Activated CD4-positive, alpha-beta T cell treated with anti-CD3 and anti-CD28 coated beads, Interleukin-2, amount 10 ng/mL, durations not matched to agents 7 days and 5 days (primary cell): ENCODE results near the gene CRY1. TPM values are rescaled to one million over a fixed set of nuclear protein-coding genes. Genes with fewer than 3 reads are reported as not detected.

Experiments used
- CTCF ChIA-PET: fragments of 350-600 bp; sonication (Branson Sonifier 250); formaldehyde crosslinking; loops from one replicate; lab custom pipeline; 2021; ENCODE audit warnings: antibody characterized with exemption; lab: Charles Lee
- POLR2A ChIA-PET: fragments of 350-600 bp; sonication (Branson Sonifier 250); formaldehyde crosslinking; loops from one replicate; lab custom pipeline; 2021; ENCODE audit warnings: antibody characterized with exemption; lab: Charles Lee
- DNase-seq: peaks from one replicate; pipeline ENCODE4 v3.0.0-alpha.2; 2020
- H3K27ac Mint-ChIP-seq: one replicate; pipeline ENCODE4 v1.8.0; 2021; ENCODE audit warnings: mild to moderate bottlenecking, moderate library complexity, mixed read lengths
- H3K27me3 Mint-ChIP-seq: one replicate; pipeline ENCODE4 v1.8.0; 2021; ENCODE audit warnings: mixed read lengths
- H3K36me3 Mint-ChIP-seq: one replicate; pipeline ENCODE4 v1.8.0; 2021; ENCODE audit warnings: low read depth, mixed read lengths
- H3K4me1 Mint-ChIP-seq: one replicate; pipeline ENCODE4 v1.8.0; 2021; ENCODE audit warnings: mixed read lengths
- H3K4me3 Mint-ChIP-seq: one replicate; pipeline ENCODE4 v1.8.0; 2021; ENCODE audit warnings: mild to moderate bottlenecking, moderate library complexity, mixed read lengths
- H3K9me3 Mint-ChIP-seq: one replicate; pipeline ENCODE4 v1.8.0; 2021; ENCODE audit warnings: mixed read lengths
- total RNA-seq, 2 experiments: library from RNA; stranded (reverse); gene quantifications; one replicate each; pipeline ENCODE4 v1.2.3, GENCODE V29; 2021

CRY1 gene
- total RNA-seq, 2 experiments from 2014 or later: 12.2 to 12.9 TPM

DNA sequence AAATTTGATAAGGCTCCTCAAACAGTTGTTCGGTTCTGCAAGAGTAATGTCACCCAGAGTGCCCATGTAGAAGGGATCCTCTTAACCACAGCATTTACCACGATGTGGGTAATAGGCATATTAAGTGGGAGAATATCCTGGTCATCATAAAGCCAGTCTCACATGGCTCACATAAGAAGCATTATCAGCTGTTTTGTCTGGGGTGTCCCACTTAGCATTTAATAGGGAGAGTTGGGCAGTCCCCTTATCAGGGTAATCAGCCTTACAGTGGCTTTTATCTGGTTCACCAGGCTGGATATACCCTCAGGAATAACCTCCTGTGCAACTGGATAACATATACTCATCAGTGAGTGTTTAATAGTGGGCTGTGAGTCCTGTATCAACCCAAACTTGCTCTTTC lies 150.6 kb downstream of the CRY1 start:
- POLR2A ChIA-PET: no interaction called here
- H3K27me3 Mint-ChIP-seq: peaks cover 2% of the 10 kb centered on the region
- CTCF ChIA-PET: no interaction called here

DNA sequence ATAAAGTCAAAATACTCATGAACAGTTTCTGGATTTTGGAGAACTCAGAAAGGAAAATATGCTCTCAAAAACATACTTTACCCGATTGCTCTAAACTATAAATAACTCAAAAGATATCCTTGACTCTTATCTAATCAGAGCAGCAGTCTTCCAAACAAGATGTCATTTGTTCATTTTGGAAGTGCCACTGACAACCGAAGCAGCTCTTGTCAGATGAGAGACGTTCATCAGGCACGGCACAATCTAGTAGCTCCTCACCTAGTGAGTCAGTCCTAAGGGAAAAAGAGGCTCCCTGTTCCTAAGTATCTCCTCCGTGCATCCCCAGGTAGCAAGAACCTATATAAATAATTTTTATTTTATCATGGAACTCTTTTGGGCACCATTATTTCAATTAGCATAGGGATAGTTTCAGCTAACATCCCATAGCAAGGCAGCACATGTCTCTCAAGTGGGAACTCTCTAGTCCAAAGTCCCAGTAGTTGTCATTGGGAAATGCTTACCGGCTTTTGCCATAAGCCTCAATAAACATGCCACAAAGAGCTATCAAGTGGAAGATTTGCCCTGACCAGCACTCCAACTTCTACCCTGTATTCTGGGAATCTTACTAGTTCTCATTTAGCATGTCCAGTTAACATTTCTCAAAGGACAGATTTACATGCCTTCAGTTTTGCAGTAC lies 151.7 kb downstream of the CRY1 start:
- no peaks in the 10 kb centered on the region for H3K4me1 Mint-ChIP-seq
- no peak overlapping the region for H3K4me3 Mint-ChIP-seq
- H3K27me3 Mint-ChIP-seq: peaks cover 4% of the 10 kb centered on the region
- ChIA-PET POLR2A (no interaction called here), CTCF (no interaction called here)
- H3K36me3 Mint-ChIP-seq: no peaks in the 10 kb centered on the region
- DNase-seq: no peak
- peaks cover 3% of the 10 kb centered on the region for H3K9me3 Mint-ChIP-seq
- no peak overlapping the region for H3K27ac Mint-ChIP-seq

More for the DNA sequence above, 150.6 kb downstream of the CRY1 start:
- Mint-ChIP-seq H3K4me3 (no peak overlapping the region), H3K36me3 (no peaks in the 10 kb centered on the region), H3K27ac (no peak overlapping the region), H3K4me1 (no peaks in the 10 kb centered on the region), H3K9me3 (peaks cover 8% of the 10 kb centered on the region)
- no peak for DNase-seq

Other genes with a start within 250 kb of the CRY1 start
- gene TMEM263, start 137.6 kb downstream of the CRY1 start, total RNA-seq: 10 to 100 TPM; 32.6 to 33.2 TPM
- 1 to 10 TPM; 6.8 to 7.7 TPM for gene MTERF2, start 106.4 kb downstream of the CRY1 start, total RNA-seq